ENCODE measurements around the gene MED9. TPM values are rescaled to one million over a fixed set of nuclear protein-coding genes. Genes with fewer than 3 reads are reported as not detected.

Gene MED9
- polyA plus RNA-seq, 1 experiment: 11.7 TPM

DNA sequence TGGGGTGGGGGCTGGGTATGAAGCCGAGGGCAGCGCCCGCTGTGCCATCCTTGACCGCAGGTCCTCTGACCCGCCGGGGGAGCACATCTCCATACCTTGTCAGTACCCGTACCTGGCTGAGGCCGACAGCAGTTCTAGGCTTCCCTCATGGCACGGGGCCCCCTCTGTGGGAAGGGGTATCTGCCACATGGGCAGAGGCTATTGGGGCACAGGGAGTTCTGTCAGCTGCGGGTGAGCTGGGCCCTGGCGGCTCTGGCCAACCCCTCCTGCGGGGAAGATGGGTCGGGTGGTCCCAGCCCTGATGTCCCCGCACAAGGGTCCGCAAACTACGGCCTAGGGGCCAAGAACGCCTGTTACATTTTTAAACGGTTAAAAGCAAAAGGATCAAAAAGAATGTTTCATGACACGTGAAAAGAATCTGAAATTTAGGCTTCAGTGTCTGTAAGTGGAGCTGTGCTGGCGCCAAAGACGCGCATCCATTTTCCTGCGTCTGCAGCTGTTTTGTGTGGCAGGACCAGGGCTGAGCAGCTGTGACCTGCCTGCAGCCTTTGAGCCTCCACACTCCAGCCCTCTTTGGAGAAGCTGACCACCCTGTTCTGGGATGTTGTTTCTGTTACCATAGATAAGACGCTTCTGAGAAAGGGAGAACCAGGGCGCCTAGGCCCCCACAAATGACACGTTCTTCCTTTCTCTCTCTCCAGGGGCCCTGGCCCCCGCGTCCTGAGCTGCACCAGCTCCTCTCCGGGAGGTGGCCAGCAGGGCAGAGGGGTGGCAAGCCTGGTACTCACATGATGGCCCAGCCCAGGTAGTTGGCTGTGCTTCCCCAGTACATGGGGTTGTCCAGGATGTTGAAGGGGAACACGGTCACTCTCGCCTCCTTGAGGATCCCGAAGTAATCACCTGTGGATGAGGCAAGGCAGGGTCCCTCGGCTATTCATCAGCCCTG is 32.1 kb downstream of the MED9 start:
- Histone ChIP-seq H3K27me3 (ENCODE audit: control insufficient read depth, insufficient read depth, low read length) (no peaks in the 10 kb centered on the region), H3K4me3 (ENCODE audit: low read depth, low read length) (no peak overlapping the region), H3K36me3 (ENCODE audit: control insufficient read depth, insufficient read depth, low read length) (no peaks in the 10 kb centered on the region)
- no peak for DNase-seq (ENCODE audit: low read depth)
- ChIA-PET CTCF (interaction anchor here (1.0 to 4.9 kb wide), 2 partner anchors 12 to 59 kb away, joined by 3 to 44 read pairs; partner anchors contain the start of gene RASD1), POLR2A (no interaction called here)
- TF ChIP-seq, protein P1, sequence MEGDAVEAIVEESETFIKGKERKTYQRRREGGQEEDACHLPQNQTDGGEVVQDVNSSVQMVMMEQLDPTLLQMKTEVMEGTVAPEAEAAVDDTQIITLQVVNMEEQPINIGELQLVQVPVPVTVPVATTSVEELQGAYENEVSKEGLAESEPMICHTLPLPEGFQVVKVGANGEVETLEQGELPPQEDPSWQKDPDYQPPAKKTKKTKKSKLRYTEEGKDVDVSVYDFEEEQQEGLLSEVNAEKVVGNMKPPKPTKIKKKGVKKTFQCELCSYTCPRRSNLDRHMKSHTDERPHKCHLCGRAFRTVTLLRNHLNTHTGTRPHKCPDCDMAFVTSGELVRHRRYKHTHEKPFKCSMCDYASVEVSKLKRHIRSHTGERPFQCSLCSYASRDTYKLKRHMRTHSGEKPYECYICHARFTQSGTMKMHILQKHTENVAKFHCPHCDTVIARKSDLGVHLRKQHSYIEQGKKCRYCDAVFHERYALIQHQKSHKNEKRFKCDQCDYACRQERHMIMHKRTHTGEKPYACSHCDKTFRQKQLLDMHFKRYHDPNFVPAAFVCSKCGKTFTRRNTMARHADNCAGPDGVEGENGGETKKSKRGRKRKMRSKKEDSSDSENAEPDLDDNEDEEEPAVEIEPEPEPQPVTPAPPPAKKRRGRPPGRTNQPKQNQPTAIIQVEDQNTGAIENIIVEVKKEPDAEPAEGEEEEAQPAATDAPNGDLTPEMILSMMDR (IDR thresholded peaks at IDR 0.05; ENCODE audit: insufficient read depth, low read depth, low read length): no peak

DNA sequence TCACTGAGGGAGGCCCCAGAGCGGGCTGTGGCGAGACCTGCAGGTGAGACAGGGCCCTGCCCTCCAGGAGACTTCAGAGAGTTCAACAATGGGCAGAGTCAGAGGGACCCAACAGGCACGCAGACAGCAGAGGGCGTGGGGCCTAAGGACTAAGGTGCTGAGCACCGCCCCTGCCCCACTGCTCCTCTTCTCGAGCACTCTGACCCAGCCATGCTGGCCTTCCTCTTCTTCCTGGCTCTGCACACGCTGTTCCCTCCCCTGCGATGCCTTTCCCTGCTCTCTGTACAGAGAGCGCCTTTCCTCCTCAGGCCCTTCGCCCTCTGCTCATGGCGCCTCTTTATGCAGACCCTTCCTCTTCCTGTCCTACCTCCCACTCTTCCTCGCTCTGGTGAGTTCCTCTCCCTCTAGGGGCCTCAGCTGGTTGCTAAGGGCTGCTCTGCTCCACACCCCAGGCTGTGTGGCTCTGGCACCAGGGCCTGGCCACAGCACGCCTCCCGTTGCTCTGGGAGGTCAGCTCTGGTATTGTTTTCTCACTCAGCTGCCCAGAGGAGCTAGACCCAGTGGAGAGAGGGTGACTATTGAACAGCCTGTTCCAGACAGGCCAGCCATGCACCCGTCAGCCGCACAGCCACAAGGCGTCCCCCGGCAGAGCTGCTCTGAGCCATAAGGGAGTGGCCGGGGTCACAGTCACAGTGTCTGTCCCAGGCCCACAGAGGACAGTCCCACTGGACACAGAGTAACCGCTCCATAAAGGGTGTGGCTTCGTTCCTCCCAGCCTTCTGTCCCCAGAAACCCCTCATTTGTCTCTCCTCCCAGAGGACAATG is 33.0 kb downstream of the MED9 start:
- POLR2A ChIA-PET: interaction anchor here (0.6 kb wide), 1 partner anchor 13 kb away, joined by 9 read pairs; no protein-coding TSS in a partner anchor
- H3K27me3 ChIP-seq (ENCODE audit: control insufficient read depth, insufficient read depth, low read length): no peaks in the 10 kb centered on the region
- TF ChIP-seq, protein P1 (IDR thresholded peaks at IDR 0.05; ENCODE audit: insufficient read depth, low read depth, low read length): no peak
- DNase-seq (ENCODE audit: low read depth): no peak
- no peaks in the 10 kb centered on the region for H3K36me3 ChIP-seq (ENCODE audit: control insufficient read depth, insufficient read depth, low read length)
- CTCF ChIA-PET: interaction anchor here (1.1 to 4.9 kb wide), 4 partner anchors 13 to 154 kb away, joined by 3 to 44 read pairs (median 12); partner anchors contain the start of gene RASD1
- H3K4me3 ChIP-seq (ENCODE audit: low read depth, low read length): no peak overlapping the region

DNA sequence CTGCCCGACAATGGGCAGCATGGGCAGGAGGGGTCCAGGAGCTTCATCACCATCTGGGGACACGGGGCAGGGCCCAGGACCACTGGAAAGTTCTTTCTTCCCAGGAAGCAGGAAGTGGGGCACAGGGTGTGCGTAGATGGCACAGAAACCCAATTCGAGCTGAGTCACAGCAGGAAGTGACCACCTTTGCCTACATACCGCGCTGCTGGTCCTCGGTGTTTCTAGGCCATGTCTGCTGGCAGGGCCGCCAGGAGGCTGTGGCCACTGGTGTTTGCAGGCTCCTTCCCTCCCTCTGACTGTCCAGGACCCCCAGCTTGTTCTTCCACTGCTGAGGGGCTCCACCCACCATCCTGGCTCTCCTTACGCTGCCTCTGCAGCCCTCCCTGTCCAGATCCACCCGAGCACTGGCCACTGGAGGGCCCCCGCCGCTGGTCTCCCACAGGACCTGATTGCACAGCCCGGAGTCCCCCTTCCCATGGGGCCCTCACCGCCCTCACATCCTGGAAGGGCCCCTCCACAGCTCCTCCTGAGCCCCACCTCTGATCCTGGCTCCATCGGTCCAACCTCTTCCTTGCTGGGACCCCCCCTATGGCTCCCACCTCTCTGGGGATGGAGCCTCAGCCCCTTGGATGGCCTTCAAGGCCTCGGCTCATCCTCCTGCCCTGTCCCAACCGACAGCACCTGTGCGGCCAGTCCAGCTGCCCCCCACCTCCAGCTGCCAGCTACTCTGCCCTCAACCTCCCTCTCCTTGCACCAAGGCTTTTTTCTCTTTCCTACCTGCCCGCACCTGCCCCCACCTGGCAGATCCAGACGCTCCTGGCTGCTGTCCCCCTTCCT is 33.9 kb downstream of the MED9 start:
- TF ChIP-seq, protein P1 (IDR thresholded peaks at IDR 0.05; ENCODE audit: insufficient read depth, low read depth, low read length): no peak
- no peak for DNase-seq (ENCODE audit: low read depth)
- CTCF ChIA-PET: interaction anchor here (0.6 to 4.9 kb wide), 5 partner anchors 14 to 154 kb away, joined by 3 to 44 read pairs (median 4); partner anchors contain the start of gene RASD1
- Histone ChIP-seq H3K36me3 (ENCODE audit: control insufficient read depth, insufficient read depth, low read length) (no peaks in the 10 kb centered on the region), H3K27me3 (ENCODE audit: control insufficient read depth, insufficient read depth, low read length) (no peaks in the 10 kb centered on the region), H3K4me3 (ENCODE audit: low read depth, low read length) (no peak overlapping the region)
- POLR2A ChIA-PET: interaction anchor here (0.6 kb wide), 1 partner anchor 14 kb away, joined by 9 read pairs; no protein-coding TSS in a partner anchor

DNA sequence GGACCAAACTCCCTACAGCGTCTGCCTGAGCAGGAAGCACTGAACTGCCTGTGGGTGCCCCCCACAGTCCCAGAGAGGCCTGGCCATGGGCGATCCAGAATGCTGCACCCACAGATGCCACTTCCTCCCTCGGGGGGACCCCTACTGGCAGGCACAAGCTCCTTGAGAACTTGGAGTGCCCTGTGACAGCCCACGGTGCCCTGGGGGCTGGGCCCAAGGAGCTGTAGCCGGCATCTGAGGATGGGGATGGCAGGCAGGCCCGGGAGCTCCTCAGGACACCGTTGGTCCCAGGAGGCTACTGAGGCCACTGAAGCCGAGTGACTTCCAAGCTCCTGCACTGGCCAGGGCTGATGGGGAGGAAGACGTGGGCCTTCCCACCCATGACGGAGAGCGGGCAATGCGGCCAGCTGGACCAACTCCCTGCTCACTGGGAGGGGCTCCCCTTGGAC is 34.5 kb downstream of the MED9 start:
- ChIA-PET CTCF (interaction anchor here (0.6 to 4.9 kb wide), 6 partner anchors 10 to 127 kb away, joined by 4 to 44 read pairs (median 5); partner anchors contain the start of gene RASD1), POLR2A (no interaction called here)
- no peaks in the 10 kb centered on the region for H3K27me3 ChIP-seq (ENCODE audit: control insufficient read depth, insufficient read depth, low read length)
- H3K36me3 ChIP-seq (ENCODE audit: control insufficient read depth, insufficient read depth, low read length): no peaks in the 10 kb centered on the region
- TF ChIP-seq, protein P1 (IDR thresholded peaks at IDR 0.05; ENCODE audit: insufficient read depth, low read depth, low read length): no peak
- H3K4me3 ChIP-seq (ENCODE audit: low read depth, low read length): no peak overlapping the region
- no peak for DNase-seq (ENCODE audit: low read depth)

Data from BJ (cell line).